HG03064 (cell line): ENCODE results near the gene ABCB10.
"Not testable (repeated sequence)": the region's sequence is repeated elsewhere in the genome, so short reads cannot be mapped to it uniquely, and the experiment has no call there.

ENCODE experiments used
- ATAC-seq: cut with Tn5 transposase; IDR thresholded peaks from one replicate; pipeline ENCODE4 v1.9.1; 2021; ENCODE audit warnings: low read depth; ENCODE audit not compliant: unreplicated experiment

The ABCB10 gene

GRCh38 chr1:229558460-229559335 is at the start of gene ABCB10:
Gene ABCB10 (minus strand): TSS chr1:229558707. CDS start chr1:229558652, 55 bp downstream.
- ATAC-seq: peak; percentile 79

- ATAC-seq: no peak
Measured at GRCh38 chr1:229607370-229607769, 48.9 kb upstream of the ABCB10 start.

- ATAC-seq: no peak
Measured at GRCh38 chr1:229603371-229604005, 45.0 kb upstream of the ABCB10 start.

GRCh38 chr1:229600229-229600628 is 41.7 kb upstream of the ABCB10 start:
- ATAC-seq: no peak

- ATAC-seq: no peak
Measured at GRCh38 chr1:229599218-229599954, 40.9 kb upstream of the ABCB10 start.

GRCh38 chr1:229597877-229598276 is 39.4 kb upstream of the ABCB10 start:
- ATAC-seq: no peak

GRCh38 chr1:229596925-229597699 is 38.6 kb upstream of the ABCB10 start:
- no peak for ATAC-seq

GRCh38 chr1:229595876-229596275 is 37.4 kb upstream of the ABCB10 start:
- ATAC-seq: not testable (repeated sequence)

- ATAC-seq: no peak
Measured at GRCh38 chr1:229594227-229595008, 35.9 kb upstream of the ABCB10 start.

GRCh38 chr1:229593800-229594199 is 35.3 kb upstream of the ABCB10 start:
- no peak for ATAC-seq

- ATAC-seq: no peak
Measured at GRCh38 chr1:229590119-229590518, 31.6 kb upstream of the ABCB10 start.

GRCh38 chr1:229585338-229585737 is 26.8 kb upstream of the ABCB10 start:
- no peak for ATAC-seq

- no peak for ATAC-seq
Measured at GRCh38 chr1:229582715-229583114, 24.2 kb upstream of the ABCB10 start.

- ATAC-seq: no peak
Measured at GRCh38 chr1:229582011-229582694, 23.6 kb upstream of the ABCB10 start.

GRCh38 chr1:229581485-229581884 is 23.0 kb upstream of the ABCB10 start:
- ATAC-seq: no peak

GRCh38 chr1:229579059-229579673 is 20.7 kb upstream of the ABCB10 start:
- ATAC-seq: peak; percentile 95

- peak; percentile 30 for ATAC-seq
Measured at GRCh38 chr1:229578168-229579058, 19.9 kb upstream of the ABCB10 start.
